GM12873 (cell line): ENCODE data around the gene FFAR3.

Experiments used
- CTCF ChIP-seq: IDR thresholded peaks from 2 replicates; pipeline ENCODE4 v1.5.1; 2012; ENCODE audit warnings: low read depth, mild to moderate bottlenecking, moderate library complexity, low read length, control low read depth; ENCODE audit not compliant: insufficient read depth; ENCODE audit errors: missing control alignments

The FFAR3 gene

GRCh38 chr19:35357867-35358573, at the start of gene FFAR3:
TSS of gene FFAR3 (plus strand) at chr19:35358460. CDS start at chr19:35358891, 431 bp downstream.
- TF ChIP-seq CTCF, result no peak

GRCh38 chr19:35308910-35309309, 49.4 kb upstream of the FFAR3 start:
- no peak for TF ChIP-seq CTCF

- no peak for TF ChIP-seq CTCF
Measured at GRCh38 chr19:35309481-35310279, 48.6 kb upstream of the FFAR3 start.

GRCh38 chr19:35310331-35310730, 47.9 kb upstream of the FFAR3 start:
- TF ChIP-seq CTCF, result no peak

- TF ChIP-seq CTCF, result no peak
Measured at GRCh38 chr19:35310811-35311465, 47.3 kb upstream of the FFAR3 start.

GRCh38 chr19:35311901-35312665, 46.2 kb upstream of the FFAR3 start:
- TF ChIP-seq CTCF, result no peak

- TF ChIP-seq CTCF, result no peak
Measured at GRCh38 chr19:35313587-35313986, 44.7 kb upstream of the FFAR3 start.
